Inflammatory macrophage treated with lipopolysaccharide for 1 hour (primary cell): ENCODE measurements around the gene THOC7.

Experiments
- DNase-seq, 2 donors: peaks; one replicate each; pipeline ENCODE4 v3.0.0-alpha.2; 2020 to 2022

Gene THOC7

GRCh38 chr3:63832395-63832794 lies 31.2 kb downstream of the THOC7 start:
- DNase-seq = no peak

- no peak for DNase-seq
Observed at GRCh38 chr3:63830526-63830925, 33.1 kb downstream of the THOC7 start.

GRCh38 chr3:63824309-63824708 lies 39.3 kb downstream of the THOC7 start:
- DNase-seq = no peak

- no peak for DNase-seq
Observed at GRCh38 chr3:63819151-63819398, 44.5 kb downstream of the THOC7 start, which contains the start of gene C3orf49. C3orf49 (plus strand) TSS chr3:63819299; CDS start chr3:63819472, 173 bp downstream.

- peak; percentile 25 to 89 for DNase-seq
Observed at GRCh38 chr3:63818282-63819150, 45.1 kb downstream of the THOC7 start.

GRCh38 chr3:63817225-63817624 lies 46.4 kb downstream of the THOC7 start:
- no peak for DNase-seq

GRCh38 chr3:63814237-63814636 lies 49.4 kb downstream of the THOC7 start:
- no peak for DNase-seq

- DNase-seq = no peak
Observed at GRCh38 chr3:63809607-63810006, 54.0 kb downstream of the THOC7 start.

- no peak for DNase-seq
Observed at GRCh38 chr3:63808633-63809032, 55.0 kb downstream of the THOC7 start.

GRCh38 chr3:63807961-63808565 lies 55.5 kb downstream of the THOC7 start:
- peak; percentile 64 to 69 for DNase-seq

GRCh38 chr3:63803911-63804310 lies 59.7 kb downstream of the THOC7 start:
- DNase-seq = no peak

- DNase-seq = no peak
Observed at GRCh38 chr3:63800097-63800496, 63.5 kb downstream of the THOC7 start.

GRCh38 chr3:63798949-63799348 lies 64.7 kb downstream of the THOC7 start:
- DNase-seq = no peak

- DNase-seq = peak in 1 of 2 donors; percentile 70
Observed at GRCh38 chr3:63798544-63798943, 65.1 kb downstream of the THOC7 start.

GRCh38 chr3:63795438-63795837 lies 68.2 kb downstream of the THOC7 start:
- DNase-seq = no peak

GRCh38 chr3:63791974-63792373 lies 71.6 kb downstream of the THOC7 start:
- peak; percentile 44 to 59 for DNase-seq
